Endothelial cell of umbilical vein (primary cell): ENCODE data around the gene SCARF1.

Experiments
- CTCF ChIP-seq, 2 donors: IDR thresholded peaks; 1 replicate in 1 of 2; 2 replicates in 1 of 2; pipeline ENCODE4 v1.5.1; 2011; ENCODE audit warnings: low read length in 2 of 2, mild to moderate bottlenecking in 2 of 2, moderate library complexity in 2 of 2, control low read depth in 1 of 2, inconsistent platforms in 1 of 2, low read depth in 1 of 2; ENCODE audit not compliant: insufficient read depth in 1 of 2; ENCODE audit errors: extremely low read depth in 1 of 2
- EZH2 ChIP-seq: IDR thresholded peaks from 2 replicates; pipeline ENCODE4 v1.6.1; 2012; ENCODE audit warnings: borderline replicate concordance, low read depth, mild to moderate bottlenecking, moderate library complexity, low read length, inconsistent platforms; ENCODE audit not compliant: severe bottlenecking
- FOS ChIP-seq: IDR thresholded peaks from 2 replicates; pipeline ENCODE4 v1.6.1; 2011; ENCODE audit warnings: mild to moderate bottlenecking, low read length, moderate library complexity, borderline replicate concordance; ENCODE audit not compliant: insufficient read depth
- GATA2 ChIP-seq: IDR thresholded peaks from 2 replicates; pipeline ENCODE4 v1.7.0; 2011; ENCODE audit warnings: low read depth, mild to moderate bottlenecking, moderate library complexity, mixed read lengths, low read length; ENCODE audit not compliant: insufficient read length, insufficient read depth
- JUN ChIP-seq: IDR thresholded peaks from 2 replicates; pipeline ENCODE4 v1.6.1; 2011; ENCODE audit warnings: borderline replicate concordance, low read depth; ENCODE audit not compliant: insufficient read length, insufficient read depth
- MAX ChIP-seq: IDR thresholded peaks from 2 replicates; pipeline ENCODE4 v1.6.1; 2011; ENCODE audit not compliant: insufficient read depth, insufficient read length
- MYC ChIP-seq: IDR thresholded peaks from one replicate; pipeline ENCODE4 v1.6.1; 2011; ENCODE audit warnings: mild to moderate bottlenecking, low read depth, low read length
- POLR2A ChIP-seq: IDR thresholded peaks from 2 replicates; pipeline ENCODE4 v1.6.1; 2012; ENCODE audit warnings: low read depth, mild to moderate bottlenecking, control low read depth, low read length
- POLR2AphosphoS5 ChIP-seq: IDR thresholded peaks from 2 replicates; pipeline ENCODE4 v1.6.1; 2012; ENCODE audit warnings: low read depth, mild to moderate bottlenecking, control low read depth, low read length, moderate library complexity; ENCODE audit not compliant: insufficient read depth

GRCh38 chr17:1638624-1639300, 6.8 kb downstream of the SCARF1 start:
- TF ChIP-seq POLR2AphosphoS5 (no peak), CTCF (IDR thresholded peaks at IDR 0.05; ENCODE audit: extremely low read depth in 1 of 2, insufficient read depth in 1 of 2, low read depth in 1 of 2, low read length in 2 of 2) (no peak), POLR2A (no peak), FOS (no peak), MAX (no peak), EZH2 (no peak), MYC (no peak), JUN (no peak), GATA2 (no peak)
